ENCODE results near the gene MAP3K3.

Gene MAP3K3

GRCh38 chr17:63659850-63660249 is 37.6 kb downstream of the MAP3K3 start:
- FAIRE-seq: no peak
- no peak for TF ChIP-seq CTCF (IDR thresholded peaks at IDR 0.05; ENCODE audit: insufficient read depth, missing control alignments)
- DNase-seq (ENCODE audit: insufficient read length, low spot score): no peak

GRCh38 chr17:63665527-63666214 is 43.5 kb downstream of the MAP3K3 start:
- TF ChIP-seq CTCF (IDR thresholded peaks at IDR 0.05; ENCODE audit: insufficient read depth, missing control alignments): no peak
- FAIRE-seq: no peak

GRCh38 chr17:63672856-63673255 is 50.6 kb downstream of the MAP3K3 start:
- TF ChIP-seq CTCF (IDR thresholded peaks at IDR 0.05; ENCODE audit: insufficient read depth, missing control alignments): no peak
- FAIRE-seq (no peak), DNase-seq (ENCODE audit: insufficient read length, low spot score) (no peak)

More at GRCh38 chr17:63665527-63666214, 43.5 kb downstream of the MAP3K3 start:
- DNase-seq (ENCODE audit: insufficient read length, low spot score): no peak

GRCh38 chr17:63675231-63675606 is 53.0 kb downstream of the MAP3K3 start:
- no peak for FAIRE-seq
- no peak for DNase-seq (ENCODE audit: insufficient read length, low spot score)
- TF ChIP-seq CTCF (IDR thresholded peaks at IDR 0.05; ENCODE audit: insufficient read depth, missing control alignments): no peak

GRCh38 chr17:63675607-63676546 is 53.7 kb downstream of the MAP3K3 start:
- FAIRE-seq (no peak), DNase-seq (ENCODE audit: insufficient read length, low spot score) (no peak)
- no peak for TF ChIP-seq CTCF (IDR thresholded peaks at IDR 0.05; ENCODE audit: insufficient read depth, missing control alignments)

GRCh38 chr17:63676584-63676983 is 54.4 kb downstream of the MAP3K3 start:
- TF ChIP-seq CTCF (IDR thresholded peaks at IDR 0.05; ENCODE audit: insufficient read depth, missing control alignments): no peak
- FAIRE-seq (no peak), DNase-seq (ENCODE audit: insufficient read length, low spot score) (no peak)

- TF ChIP-seq CTCF (IDR thresholded peaks at IDR 0.05; ENCODE audit: insufficient read depth, missing control alignments): no peak
Observed at GRCh38 chr17:63679214-63679613, 57.0 kb downstream of the MAP3K3 start.

More at GRCh38 chr17:63679214-63679613, 57.0 kb downstream of the MAP3K3 start:
- FAIRE-seq (no peak), DNase-seq (ENCODE audit: insufficient read length, low spot score) (no peak)

Data from D721Med (cell line).